LHCN-M2 (cell line): Measurements from ENCODE around the gene ALG3. TPM values are rescaled to one million over a fixed set of nuclear protein-coding genes. Genes with fewer than 3 reads are reported as not detected.

Source experiments
- DNase-seq: peaks from one replicate; pipeline ENCODE4 v3.0.0-alpha.2; 2012; ENCODE audit warnings: low read depth
- total RNA-seq: library from RNA; depleted of rRNA; stranded (reverse); fragments of >200 nt; gene quantifications from 2 replicates; pipeline ENCODE4 v1.2.3, GENCODE V29; 2014; rRNA removed

The ALG3 gene
- total RNA-seq, 1 experiment from 2014 or later, result 77.7 TPM

DNA sequence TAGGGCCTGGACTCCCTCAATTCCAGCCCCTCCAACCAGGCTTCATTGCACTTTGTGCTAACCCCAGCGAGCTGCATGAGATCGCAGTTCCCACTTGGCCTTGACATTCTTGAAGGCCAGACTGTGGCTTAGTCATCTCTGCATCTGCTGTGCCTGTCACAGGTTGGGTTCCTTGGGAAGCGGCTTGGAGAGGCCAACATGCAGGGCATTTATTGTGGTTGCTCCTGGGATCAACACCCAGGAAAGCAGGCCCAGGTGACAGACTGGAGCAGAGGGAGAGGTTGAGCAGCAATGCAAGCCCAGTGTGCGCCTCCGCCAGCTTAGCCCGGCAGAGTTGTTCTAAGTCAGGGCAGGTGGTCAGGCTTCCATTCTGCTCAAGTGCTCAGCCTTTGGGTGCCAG, 52.2 kb downstream of the ALG3 start:
- peak; percentile 66 for DNase-seq

DNA sequence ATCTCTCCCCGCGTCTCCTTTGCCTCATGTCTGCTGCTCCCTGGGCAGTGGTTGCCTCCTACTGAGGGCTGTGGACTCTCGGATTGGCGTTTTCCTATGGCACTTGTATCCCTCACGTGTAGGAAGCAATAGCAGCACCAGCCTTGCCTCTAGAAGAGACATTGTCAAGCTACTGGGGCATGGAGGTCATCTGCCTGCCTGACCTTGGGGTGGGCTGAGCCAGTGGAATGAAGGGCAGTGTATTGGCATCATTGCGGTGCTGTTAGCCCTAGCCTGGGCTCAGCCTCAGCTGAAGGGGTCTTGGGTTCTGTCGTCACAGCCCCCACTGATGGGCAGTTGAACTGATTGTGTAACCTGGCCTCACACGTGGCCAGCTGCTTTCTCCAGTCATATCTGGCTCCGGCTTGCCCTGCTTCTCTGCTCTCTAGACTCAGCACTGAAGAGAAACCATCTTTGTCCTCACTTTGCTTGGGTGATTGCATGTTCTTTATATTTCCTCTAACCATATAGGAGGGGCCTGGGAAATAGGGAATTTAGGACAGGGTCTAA, 54.7 kb downstream of the ALG3 start:
- no peak for DNase-seq

DNA sequence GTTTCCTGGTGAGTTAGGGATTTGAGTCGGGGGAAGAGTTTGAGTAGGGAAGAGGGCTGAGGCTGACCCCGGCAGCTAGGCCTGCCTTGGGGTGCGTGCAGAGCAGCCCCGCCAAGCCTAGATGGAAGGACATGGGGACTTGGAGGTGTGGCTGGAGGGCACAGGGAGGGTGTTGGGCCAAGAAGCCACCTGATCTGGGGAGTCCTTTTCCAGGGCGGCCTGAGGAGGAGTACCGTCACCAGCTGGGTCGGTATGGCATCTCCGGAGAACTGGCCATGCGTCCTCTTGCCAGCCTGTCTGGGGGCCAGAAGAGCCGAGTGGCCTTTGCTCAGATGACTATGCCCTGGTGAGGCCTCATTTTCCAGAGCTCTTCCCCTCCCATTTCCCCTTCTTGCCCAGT, 55.9 kb downstream of the ALG3 start:
- DNase-seq, result no peak

Other genes starting within 250 kb of the ALG3 start
- gene ABCC5, start 231.1 kb downstream of the ALG3 start, total RNA-seq, result 18.9 and 26.7 TPM in 2 replicates
- gene HTR3D, start 217.2 kb downstream of the ALG3 start, total RNA-seq, result not detected in 2 replicates
- gene HTR3C, start 195.9 kb downstream of the ALG3 start, total RNA-seq, result not detected in 2 replicates
- not detected in 2 replicates for gene HTR3E, start 151.9 kb downstream of the ALG3 start, total RNA-seq
- gene EIF2B5, start 113.6 kb downstream of the ALG3 start, total RNA-seq, result 35.4 and 40.8 TPM in 2 replicates
- gene DVL3, start 93.6 kb downstream of the ALG3 start, total RNA-seq, result 50.1 and 63.5 TPM in 2 replicates
- gene AP2M1, start 74.1 kb downstream of the ALG3 start, total RNA-seq, result 569 and 621 TPM in 2 replicates
- 34.8 and 45.4 TPM in 2 replicates for gene ABCF3, start 62.8 kb downstream of the ALG3 start, total RNA-seq
- gene VWA5B2, start 19.4 kb downstream of the ALG3 start, total RNA-seq, result not detected in 2 replicates
- gene EEF1AKMT4, start 710 bp upstream of the ALG3 start, total RNA-seq, result 2.9 and 5.2 TPM in 2 replicates
- 0.69 TPM in 1 of 2 replicates, not detected in the other for gene CAMK2N2, start 12.6 kb upstream of the ALG3 start, total RNA-seq
- not detected in 2 replicates for gene ECE2, start 27.1 kb upstream of the ALG3 start, total RNA-seq
- gene PSMD2, start 50.3 kb upstream of the ALG3 start, total RNA-seq, result 623 and 688 TPM in 2 replicates
- 302 and 321 TPM in 2 replicates for gene EIF4G1, start 65.6 kb upstream of the ALG3 start, total RNA-seq
- 7.1 and 7.6 TPM in 2 replicates for gene FAM131A, start 88.6 kb upstream of the ALG3 start, total RNA-seq
- 4.4 and 5.9 TPM in 2 replicates for gene CLCN2, start 112.6 kb upstream of the ALG3 start, total RNA-seq
- gene POLR2H, start 112.7 kb upstream of the ALG3 start, total RNA-seq, result 106 and 116 TPM in 2 replicates
- gene THPO, start 129.2 kb upstream of the ALG3 start, total RNA-seq, result not detected in 2 replicates
- gene CHRD, start 131.1 kb upstream of the ALG3 start, total RNA-seq, result 0.11 and 1.7 TPM in 2 replicates